ENCODE results near the gene MCC. TPM values are rescaled to one million over a fixed set of nuclear protein-coding genes. Genes with fewer than 3 reads are reported as not detected.

MCC gene
- total RNA-seq, 1 experiment from 2014 or later, result 7.1 TPM

- Histone ChIP-seq H3K9me2 (replicated peaks; ENCODE audit: low read length) (no peaks in the 10 kb centered on the region), H3K27ac (ENCODE audit: low read length) (no peak overlapping the region), H4K20me1 (ENCODE audit: low read length) (no peaks in the 10 kb centered on the region), H2AFZ (ENCODE audit: low read length) (no peak overlapping the region), H3K27me3 (ENCODE audit: low read length) (peaks cover 3% of the 10 kb centered on the region; the same call in 1 of the 2 replicates), H3K4me1 (ENCODE audit: insufficient read depth, low read length) (no peaks in the 10 kb centered on the region), H3F3A (ENCODE audit: low read length, unreplicated experiment) (no peaks in the 10 kb centered on the region), H3K36me3 (ENCODE audit: low read depth, low read length) (no peaks in the 10 kb centered on the region), H3K4me3 (ENCODE audit: low read length) (no peak overlapping the region), H3K9me3 (ENCODE audit: low read length) (no peaks in the 10 kb centered on the region), H3K9ac (ENCODE audit: low read length) (no peak overlapping the region), H3K79me2 (ENCODE audit: low read length) (no peaks in the 10 kb centered on the region), H3K4me2 (ENCODE audit: low read length) (no peak overlapping the region)
- DNase-seq, result no peak
- ChIA-PET POLR2A (ENCODE audit: unreplicated experiment) (no interaction called here), CTCF (no interaction called here)
- TF ChIP-seq EZH2phosphoT487 (IDR thresholded peaks at IDR 0.05; ENCODE audit: borderline replicate concordance, low read length) (no peak), CTCF (conservative IDR thresholded peaks at IDR 0.05; ENCODE audit: low read depth, low read length) (no peak), EZH2 (IDR thresholded peaks at IDR 0.05; ENCODE audit: low read length, unreplicated experiment) (no peak)
- no TSS peak for BruUV-seq (replicated peaks)
- intact Hi-C loops (cut with micrococcal nuclease), result no loop called here
- no peak for ATAC-seq
These were observed 237.8 kb downstream of the MCC start for GRCh38 chr5:113250341-113250953.

- H3K9ac ChIP-seq (ENCODE audit: low read length), result no peak overlapping the region
- no peaks in the 10 kb centered on the region for H3K4me1 ChIP-seq (ENCODE audit: insufficient read depth, low read length)
- H3F3A ChIP-seq (ENCODE audit: low read length, unreplicated experiment), result no peaks in the 10 kb centered on the region
- H3K9me3 ChIP-seq (ENCODE audit: low read length), result no peaks in the 10 kb centered on the region
- DNase-seq (no peak), ATAC-seq (no peak)
- intact Hi-C loops (cut with micrococcal nuclease), result no loop called here
- H3K4me3 ChIP-seq (ENCODE audit: low read length), result no peak overlapping the region
- CTCF ChIA-PET, result no interaction called here
- no peaks in the 10 kb centered on the region for H3K36me3 ChIP-seq (ENCODE audit: low read depth, low read length)
- peaks cover 6% of the 10 kb centered on the region; the same call in 1 of the 2 replicates for H3K27me3 ChIP-seq (ENCODE audit: low read length)
- no peak for TF ChIP-seq EZH2 (IDR thresholded peaks at IDR 0.05; ENCODE audit: low read length, unreplicated experiment)
- TF ChIP-seq CTCF (conservative IDR thresholded peaks at IDR 0.05; ENCODE audit: low read depth, low read length), result no peak
- no peak for TF ChIP-seq EZH2phosphoT487 (IDR thresholded peaks at IDR 0.05; ENCODE audit: borderline replicate concordance, low read length)
- no TSS peak for BruUV-seq (replicated peaks)
- no peaks in the 10 kb centered on the region for H3K79me2 ChIP-seq (ENCODE audit: low read length)
- H4K20me1 ChIP-seq (ENCODE audit: low read length), result no peaks in the 10 kb centered on the region
- no peak overlapping the region for H3K27ac ChIP-seq (ENCODE audit: low read length)
- POLR2A ChIA-PET (ENCODE audit: unreplicated experiment), result no interaction called here
- H3K9me2 ChIP-seq (replicated peaks; ENCODE audit: low read length), result no peaks in the 10 kb centered on the region
- H3K4me2 ChIP-seq (ENCODE audit: low read length), result no peak overlapping the region
- no peak overlapping the region for H2AFZ ChIP-seq (ENCODE audit: low read length)
These were observed 239.0 kb downstream of the MCC start for GRCh38 chr5:113249206-113249605.

GRCh38 chr5:113246361-113246870 is 241.8 kb downstream of the MCC start:
- no peaks in the 10 kb centered on the region for H3K36me3 ChIP-seq (ENCODE audit: low read depth, low read length)
- no peaks in the 10 kb centered on the region for H3F3A ChIP-seq (ENCODE audit: low read length, unreplicated experiment)
- H3K79me2 ChIP-seq (ENCODE audit: low read length), result no peaks in the 10 kb centered on the region
- TF ChIP-seq EZH2 (IDR thresholded peaks at IDR 0.05; ENCODE audit: low read length, unreplicated experiment) (no peak), EZH2phosphoT487 (IDR thresholded peaks at IDR 0.05; ENCODE audit: borderline replicate concordance, low read length) (no peak), CTCF (conservative IDR thresholded peaks at IDR 0.05; ENCODE audit: low read depth, low read length) (no peak)
- DNase-seq (no peak), ATAC-seq (peak; percentile 25; the same call in 1 of the 2 replicates)
- no peak overlapping the region for H3K4me3 ChIP-seq (ENCODE audit: low read length)
- no TSS peak for BruUV-seq (replicated peaks)
- CTCF ChIA-PET, result no interaction called here
- H3K4me1 ChIP-seq (ENCODE audit: insufficient read depth, low read length), result 0 out of 2 replicates have a peak, but pooled peaks cover 11% of the 10 kb centered on the region
- H3K4me2 ChIP-seq (ENCODE audit: low read length), result no peak overlapping the region
- no peaks in the 10 kb centered on the region for H3K9me3 ChIP-seq (ENCODE audit: low read length)
- no peaks in the 10 kb centered on the region for H3K9me2 ChIP-seq (replicated peaks; ENCODE audit: low read length)
- no peaks in the 10 kb centered on the region for H4K20me1 ChIP-seq (ENCODE audit: low read length)
- intact Hi-C loops (cut with micrococcal nuclease), result no loop called here
- H3K9ac ChIP-seq (ENCODE audit: low read length), result no peak overlapping the region
- POLR2A ChIA-PET (ENCODE audit: unreplicated experiment), result no interaction called here
- H3K27ac ChIP-seq (ENCODE audit: low read length), result no peak overlapping the region
- peaks cover 6% of the 10 kb centered on the region; the same call in 1 of the 2 replicates for H3K27me3 ChIP-seq (ENCODE audit: low read length)
- no peak overlapping the region for H2AFZ ChIP-seq (ENCODE audit: low read length)

Data from PC-3 (cell line).